ENCODE results near the gene THADA.

GRCh38 chr2:43258547-43259156 lies 337.2 kb downstream of the THADA start:
- TF ChIP-seq YY1 (IDR thresholded peaks at IDR 0.05; ENCODE audit: insufficient read depth, insufficient read length) (no peak), ZNF274 (IDR thresholded peaks at IDR 0.05; ENCODE audit: low read depth, low read length) (no peak)

Data from NT2/D1 (cell line).